Cardiac fibroblast (primary cell): ENCODE results near the gene GOLPH3.

ENCODE experiments used
- DNase-seq, 2 donors: peaks; one replicate each; pipeline versions ENCODE4 v3.0.0 to v3.0.0-alpha.2; 2010; ENCODE audit warnings: low read depth in 2 of 2
- H3K4me3 ChIP-seq, 2 donors: replicated peaks in 1 of 2; 1 replicate in 1 of 2; 2 replicates in 1 of 2; pipeline ENCODE4 v1.5.1; 2011; ENCODE audit warnings: low read depth in 2 of 2, low read length in 2 of 2, mild to moderate bottlenecking in 2 of 2, moderate library complexity in 1 of 2
- TF ChIP-seq, protein P1 (sequence below): IDR thresholded peaks from one replicate; pipeline ENCODE4 v1.5.1; 2011; ENCODE audit warnings: low read depth, mild to moderate bottlenecking, low read length, inconsistent platforms

The GOLPH3 gene

GRCh38 chr5:32206509-32207354 is 32.6 kb upstream of the GOLPH3 start:
- no peak overlapping the region for H3K4me3 ChIP-seq
- TF ChIP-seq, protein P1, sequence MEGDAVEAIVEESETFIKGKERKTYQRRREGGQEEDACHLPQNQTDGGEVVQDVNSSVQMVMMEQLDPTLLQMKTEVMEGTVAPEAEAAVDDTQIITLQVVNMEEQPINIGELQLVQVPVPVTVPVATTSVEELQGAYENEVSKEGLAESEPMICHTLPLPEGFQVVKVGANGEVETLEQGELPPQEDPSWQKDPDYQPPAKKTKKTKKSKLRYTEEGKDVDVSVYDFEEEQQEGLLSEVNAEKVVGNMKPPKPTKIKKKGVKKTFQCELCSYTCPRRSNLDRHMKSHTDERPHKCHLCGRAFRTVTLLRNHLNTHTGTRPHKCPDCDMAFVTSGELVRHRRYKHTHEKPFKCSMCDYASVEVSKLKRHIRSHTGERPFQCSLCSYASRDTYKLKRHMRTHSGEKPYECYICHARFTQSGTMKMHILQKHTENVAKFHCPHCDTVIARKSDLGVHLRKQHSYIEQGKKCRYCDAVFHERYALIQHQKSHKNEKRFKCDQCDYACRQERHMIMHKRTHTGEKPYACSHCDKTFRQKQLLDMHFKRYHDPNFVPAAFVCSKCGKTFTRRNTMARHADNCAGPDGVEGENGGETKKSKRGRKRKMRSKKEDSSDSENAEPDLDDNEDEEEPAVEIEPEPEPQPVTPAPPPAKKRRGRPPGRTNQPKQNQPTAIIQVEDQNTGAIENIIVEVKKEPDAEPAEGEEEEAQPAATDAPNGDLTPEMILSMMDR: no peak
- DNase-seq: no peak

- TF ChIP-seq, protein P1: no peak
- no peak overlapping the region for H3K4me3 ChIP-seq
- no peak for DNase-seq
These were observed 31.9 kb upstream of the GOLPH3 start for GRCh38 chr5:32206053-32206452.

- DNase-seq: peak; percentile 20 to 68
- TF ChIP-seq, protein P1: no peak
These were observed 28.3 kb upstream of the GOLPH3 start for GRCh38 chr5:32202394-32202793.

DNA sequence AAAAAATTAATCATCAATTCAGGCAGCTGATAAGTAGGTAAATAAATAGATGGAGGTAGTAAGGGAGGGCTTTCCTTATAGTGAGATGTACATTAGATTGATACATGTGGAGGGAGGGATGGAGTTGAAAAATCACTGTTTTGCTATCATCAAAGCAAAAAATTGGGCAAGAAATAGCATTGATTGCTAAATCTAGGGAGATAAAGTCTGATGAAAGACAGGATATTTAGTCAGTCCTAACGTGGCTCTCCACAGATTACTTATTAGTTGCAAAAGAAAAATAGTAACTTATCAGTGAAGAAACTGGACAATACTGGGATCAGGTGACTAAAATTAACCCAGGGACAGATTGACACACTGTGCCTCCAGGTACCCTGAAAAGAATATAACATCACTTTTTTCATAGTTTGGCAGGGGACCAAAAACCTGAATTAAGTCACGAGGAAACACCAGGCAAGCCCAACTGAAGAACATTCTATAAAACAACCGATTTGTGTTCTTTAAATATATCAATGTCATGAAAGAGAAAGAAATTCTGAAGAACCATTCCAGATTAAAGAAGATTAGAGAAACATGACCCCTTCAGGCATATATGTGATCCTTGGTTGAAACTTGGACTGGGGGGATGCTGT is 27.1 kb upstream of the GOLPH3 start:
- peak; percentile 51 to 69 for DNase-seq
- TF ChIP-seq, protein P1: no peak
- H3K4me3 ChIP-seq: no peak overlapping the region

More at GRCh38 chr5:32202394-32202793, 28.3 kb upstream of the GOLPH3 start:
- H3K4me3 ChIP-seq: no peak overlapping the region

DNA sequence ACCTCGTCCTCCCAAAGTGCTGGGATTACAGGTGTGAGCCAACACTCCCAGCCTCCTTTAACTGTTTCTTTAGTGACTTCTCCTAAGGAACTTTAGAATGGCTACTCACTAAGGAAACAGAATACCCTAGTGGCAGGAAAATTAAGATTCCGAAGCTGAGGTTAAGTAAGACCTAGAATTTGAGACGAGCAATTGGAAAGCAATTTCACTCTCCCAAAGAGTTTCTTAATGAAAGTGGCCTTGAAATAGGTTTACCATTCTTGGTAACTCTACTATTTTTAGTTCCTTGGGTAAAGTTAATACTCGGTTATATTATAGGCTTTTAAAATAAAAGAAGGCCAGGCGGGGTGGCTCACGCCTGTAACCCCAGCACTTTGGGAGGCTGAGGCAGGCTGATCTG is 22.9 kb upstream of the GOLPH3 start:
- H3K4me3 ChIP-seq: no peak overlapping the region
- TF ChIP-seq, protein P1: no peak
- DNase-seq: no peak

- H3K4me3 ChIP-seq: no peak overlapping the region
- no peak for DNase-seq
- TF ChIP-seq, protein P1: no peak
These were observed 21.1 kb upstream of the GOLPH3 start for GRCh38 chr5:32195265-32195664.
